Upper lobe of left lung (tissue), 6 donors: ENCODE data around the gene EVI2B. TPM values are rescaled to one million over a fixed set of nuclear protein-coding genes. Genes with fewer than 3 reads are reported as not detected.
"Not testable (repeated sequence)": the region's sequence is repeated elsewhere in the genome, so short reads cannot be mapped to it uniquely, and the experiment has no call there.

Experiments used
- ATAC-seq, 2 donors: fragments of 200-7000 bp; cut with Tn5 transposase; one replicate each; pipeline ENCODE4 v1.9.1; 2022; ENCODE audit warnings: mild to moderate bottlenecking in 2 of 2, moderate library complexity in 2 of 2; ENCODE audit not compliant: low FRiP score in 2 of 2
- DNase-seq, 2 donors: peaks; one replicate each; pipeline ENCODE4 v3.0.0-alpha.2; 2019 to 2020
- H3K27ac ChIP-seq, 4 donors: fragments of 200-600 bp; sonication (generic); one replicate each; pipeline ENCODE4 v1.5.1; 2016 to 2019
- H3K27me3 ChIP-seq, 4 donors: fragments of 200-600 bp; sonication (generic); one replicate each; pipeline ENCODE4 v1.5.1; 2017 to 2019
- H3K36me3 ChIP-seq, 4 donors: fragments of 200-600 bp; sonication (generic); one replicate each; pipeline ENCODE4 v1.5.1; 2016 to 2019
- H3K4me1 ChIP-seq, 4 donors: fragments of 200-600 bp; sonication (generic); one replicate each; pipeline ENCODE4 v1.5.1; 2018 to 2019
- H3K4me3 ChIP-seq, 4 donors: fragments of 200-600 bp; sonication (generic); one replicate each; pipeline ENCODE4 v1.5.1; 2017 to 2019; ENCODE audit warnings: mild to moderate bottlenecking in 2 of 4, moderate library complexity in 1 of 4
- H3K9me3 ChIP-seq, 4 donors: fragments of 200-600 bp; sonication (generic); one replicate each; pipeline ENCODE4 v1.5.1; 2018 to 2019
- EP300 ChIP-seq, 4 donors: sonication (generic); formaldehyde crosslinking; IDR thresholded peaks; one replicate each; pipeline ENCODE4 v1.5.1; 2017; ENCODE audit warnings: antibody characterized with exemption in 4 of 4, control low read depth in 2 of 4
- POLR2A ChIP-seq, 4 donors: fragments of 450-650 bp; IDR thresholded peaks; one replicate each; pipeline ENCODE4 v1.5.1; 2016 to 2017; ENCODE audit warnings: antibody characterized with exemption in 4 of 4, mild to moderate bottlenecking in 2 of 4
- POLR2AphosphoS5 ChIP-seq, 2 donors: sonication (generic); formaldehyde crosslinking; IDR thresholded peaks; one replicate each; pipeline ENCODE4 v1.5.1; 2017; ENCODE audit warnings: antibody characterized with exemption in 2 of 2
- WGBS, 2 donors: methylation state at CpG; one replicate each; pipeline ENCODE4 v1.1.5; 2017 to 2018; 5-methylcytosine and 5-hydroxymethylcytosine counted together
- total RNA-seq, 6 donors: library from RNA; depleted of rRNA in 4 of 6; stranded (reverse); fragments of >200 nt in 4 of 6; gene quantifications; one replicate each; pipeline versions ENCODE4 v1.1.0 to v1.2.1, GENCODE V29; 2016 to 2021
- TF ChIP-seq, protein P1 (sequence below), 6 experiments: fragments of 450-650 bp in 4 of 6; fragments of 200-600 bp in 2 of 6; sonication (generic) in 2 of 6; IDR thresholded peaks; one replicate each; pipeline ENCODE4 v1.5.1; 2016 to 2019; ENCODE audit warnings: antibody characterized with exemption in 6 of 6
- donor health status: DM: no; HTN: no; CAD: no; lungs with moderate emphysema.
- donor health status: DM: no; HTN: yes; CAD: no; lungs with severe emphysema.

EVI2B gene
- total RNA-seq, 6 donors from 2014 or later: 23.1 to 90.0 (median 50.6) TPM

DNA sequence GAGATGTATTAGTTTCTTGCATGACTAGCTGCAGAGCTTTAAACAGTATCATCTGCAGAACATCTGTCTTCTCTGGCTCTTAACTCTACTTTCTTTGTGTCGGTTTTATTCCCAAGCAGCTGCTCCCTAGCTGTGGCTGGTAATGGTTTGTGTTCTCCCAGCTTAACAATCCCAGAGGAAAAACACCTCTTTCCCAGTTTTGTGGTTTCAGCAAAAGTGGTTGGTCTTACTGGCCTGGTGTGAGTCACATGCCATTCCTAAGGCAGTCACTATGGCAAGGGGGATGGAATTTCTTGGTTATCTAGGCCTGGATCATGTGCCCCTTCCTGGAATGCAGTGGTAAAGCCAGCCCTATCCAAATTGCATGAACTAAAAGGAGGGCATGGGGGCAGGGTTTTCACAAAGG lies 44.3 kb downstream of the EVI2B start:
- Histone ChIP-seq H3K36me3 (peaks cover 0 to 18% (median 5%) of the 10 kb centered on the region in 4 donors), H3K9me3 (no peaks in the 10 kb centered on the region), H3K27me3 (no peaks in the 10 kb centered on the region), H3K4me3 (no peak overlapping the region), H3K4me1 (peaks cover 11 to 23% (median 17%) of the 10 kb centered on the region in 4 donors), H3K27ac (peak overlapping the region in 1 of 4 donors; percentile 5)
- WGBS, 2 donors: 68 to 100% methylated on average over 1 of the region's 1 CpG
- ATAC-seq (peak; percentile 54 to 79), DNase-seq (no peak)
- TF ChIP-seq POLR2A (IDR thresholded peaks at IDR 0.05): no peak
- TF ChIP-seq EP300 (IDR thresholded peaks at IDR 0.05): no peak
- TF ChIP-seq, protein P1, sequence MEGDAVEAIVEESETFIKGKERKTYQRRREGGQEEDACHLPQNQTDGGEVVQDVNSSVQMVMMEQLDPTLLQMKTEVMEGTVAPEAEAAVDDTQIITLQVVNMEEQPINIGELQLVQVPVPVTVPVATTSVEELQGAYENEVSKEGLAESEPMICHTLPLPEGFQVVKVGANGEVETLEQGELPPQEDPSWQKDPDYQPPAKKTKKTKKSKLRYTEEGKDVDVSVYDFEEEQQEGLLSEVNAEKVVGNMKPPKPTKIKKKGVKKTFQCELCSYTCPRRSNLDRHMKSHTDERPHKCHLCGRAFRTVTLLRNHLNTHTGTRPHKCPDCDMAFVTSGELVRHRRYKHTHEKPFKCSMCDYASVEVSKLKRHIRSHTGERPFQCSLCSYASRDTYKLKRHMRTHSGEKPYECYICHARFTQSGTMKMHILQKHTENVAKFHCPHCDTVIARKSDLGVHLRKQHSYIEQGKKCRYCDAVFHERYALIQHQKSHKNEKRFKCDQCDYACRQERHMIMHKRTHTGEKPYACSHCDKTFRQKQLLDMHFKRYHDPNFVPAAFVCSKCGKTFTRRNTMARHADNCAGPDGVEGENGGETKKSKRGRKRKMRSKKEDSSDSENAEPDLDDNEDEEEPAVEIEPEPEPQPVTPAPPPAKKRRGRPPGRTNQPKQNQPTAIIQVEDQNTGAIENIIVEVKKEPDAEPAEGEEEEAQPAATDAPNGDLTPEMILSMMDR (IDR thresholded peaks at IDR 0.05): no peak
- TF ChIP-seq POLR2AphosphoS5 (IDR thresholded peaks at IDR 0.05): no peak

DNA sequence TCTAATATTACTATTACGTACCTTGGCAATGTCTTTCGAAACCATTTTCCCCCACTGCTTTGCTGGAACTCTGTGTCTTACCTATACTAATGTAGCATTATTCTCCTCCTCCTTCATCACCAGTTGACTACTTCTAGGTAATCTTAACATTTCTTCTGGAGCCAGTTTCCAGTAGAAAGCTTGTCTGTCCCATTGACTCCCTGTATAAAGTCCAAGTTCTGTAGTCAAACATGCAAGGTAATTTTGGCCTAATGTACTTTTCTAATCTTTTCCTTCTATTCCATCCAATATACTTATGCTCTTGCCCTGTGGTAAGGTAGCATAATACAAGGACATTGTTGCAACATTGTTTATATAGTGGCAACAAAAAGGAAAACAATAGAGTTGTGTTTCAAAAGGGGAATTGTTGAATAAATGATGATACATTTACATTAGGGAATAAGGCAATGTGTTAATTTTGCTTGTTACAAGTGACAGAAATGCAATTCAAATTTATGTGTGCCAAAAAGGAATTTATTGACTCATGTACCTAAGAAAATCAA lies 44.7 kb downstream of the EVI2B start:
- Histone ChIP-seq H3K4me1 (peaks cover 10 to 20% (median 13%) of the 10 kb centered on the region in 4 donors), H3K27ac (peak overlapping the region in 1 of 4 donors; percentile 5), H3K27me3 (no peaks in the 10 kb centered on the region), H3K36me3 (peaks cover 0 to 18% (median 5%) of the 10 kb centered on the region in 4 donors), H3K4me3 (no peak overlapping the region), H3K9me3 (no peaks in the 10 kb centered on the region)
- WGBS, 2 donors: 94 to 100% methylated on average over 2 of the region's 2 CpGs
- DNase-seq: no peak
- ATAC-seq: no peak
- TF ChIP-seq EP300 (IDR thresholded peaks at IDR 0.05): no peak
- TF ChIP-seq, protein P1 (IDR thresholded peaks at IDR 0.05): no peak
- no peak for TF ChIP-seq POLR2AphosphoS5 (IDR thresholded peaks at IDR 0.05)
- TF ChIP-seq POLR2A (IDR thresholded peaks at IDR 0.05): no peak

DNA sequence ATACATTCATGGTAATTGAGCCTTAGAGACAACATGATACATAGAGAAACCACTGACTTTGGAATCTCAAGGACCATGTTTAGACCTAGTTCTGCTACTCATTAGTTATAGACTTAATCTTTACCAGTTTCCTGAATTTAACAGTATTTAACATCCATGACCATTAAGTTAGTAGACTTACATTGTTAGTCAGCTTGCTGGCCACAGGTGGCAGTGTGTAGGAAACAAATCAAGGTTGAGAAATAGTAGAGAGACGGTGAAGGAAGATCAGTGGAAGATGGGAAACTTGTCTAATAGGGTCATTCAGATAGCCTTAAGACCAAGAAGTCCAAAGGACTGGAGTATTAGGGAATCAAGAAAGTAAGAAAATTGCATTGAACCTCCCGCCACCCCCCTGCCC lies 47.8 kb downstream of the EVI2B start:
- H3K4me1 ChIP-seq: peaks cover 2 to 14% (median 6%) of the 10 kb centered on the region in 4 donors
- no peaks in the 10 kb centered on the region for H3K9me3 ChIP-seq
- no peak overlapping the region for H3K27ac ChIP-seq
- TF ChIP-seq, protein P1 (IDR thresholded peaks at IDR 0.05): peak in 1 of 6 experiments; percentile 9
- TF ChIP-seq EP300 (IDR thresholded peaks at IDR 0.05): no peak
- ATAC-seq (no peak), DNase-seq (no peak)
- H3K36me3 ChIP-seq: peaks cover 0 to 37% (median 10%) of the 10 kb centered on the region in 4 donors
- H3K4me3 ChIP-seq: no peak overlapping the region
- H3K27me3 ChIP-seq: no peaks in the 10 kb centered on the region
- WGBS, 2 donors: 87 to 93% methylated on average over 2 of the region's 2 CpGs

DNA sequence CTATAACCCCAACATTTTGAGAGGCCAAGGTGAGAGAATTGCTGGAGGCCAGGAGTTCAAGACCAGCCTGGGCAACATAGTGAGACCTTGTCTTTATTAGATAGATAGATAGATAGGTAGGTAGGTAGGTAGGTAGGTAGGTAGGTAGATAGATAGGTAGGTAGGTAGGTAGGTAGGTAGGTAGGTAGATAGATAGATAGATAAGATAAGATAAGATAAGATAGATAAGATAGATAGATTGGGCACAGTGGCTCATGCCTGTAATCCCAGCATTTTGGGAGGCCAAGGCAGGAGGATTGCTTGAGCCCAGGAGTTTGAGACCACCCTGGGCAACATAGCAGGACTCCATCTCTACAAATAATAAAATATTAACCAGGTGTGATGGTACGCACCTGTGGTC lies 50.9 kb downstream of the EVI2B start:
- WGBS, 2 donors: 96 to 100% methylated on average over 1 of the region's 1 CpG
- not testable (repeated sequence) for H3K9me3 ChIP-seq, ATAC-seq, H3K4me1 ChIP-seq, H3K4me3 ChIP-seq, H3K27me3 ChIP-seq, H3K27ac ChIP-seq, DNase-seq
- H3K36me3 ChIP-seq: peaks cover 0 to 58% (median 10%) of the 10 kb centered on the region in 4 donors

DNA sequence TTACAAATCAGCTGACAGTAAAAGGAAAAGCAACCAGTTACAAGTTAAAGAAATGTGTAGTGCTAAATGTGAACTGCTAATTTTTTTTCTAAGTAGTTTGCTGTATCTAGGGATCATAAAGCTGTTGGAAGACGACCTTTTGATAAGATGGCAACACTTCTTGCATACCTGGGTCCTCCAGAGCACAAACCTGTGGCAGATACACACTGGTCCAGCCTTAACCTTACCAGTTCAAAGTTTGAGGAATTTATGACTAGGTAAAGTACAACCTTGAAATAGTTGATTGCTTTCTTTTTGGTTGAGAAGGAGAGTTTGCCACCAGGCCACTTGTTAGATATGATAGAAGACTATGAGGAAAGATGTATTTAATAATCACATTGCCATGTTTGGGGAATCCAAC lies 52.3 kb downstream of the EVI2B start:
- DNase-seq: no peak
- Histone ChIP-seq H3K9me3 (no peaks in the 10 kb centered on the region), H3K36me3 (peaks cover 0 to 57% (median 10%) of the 10 kb centered on the region in 4 donors), H3K27me3 (no peaks in the 10 kb centered on the region), H3K4me1 (peaks cover 0 to 4% (median 0%) of the 10 kb centered on the region in 4 donors), H3K27ac (no peak overlapping the region), H3K4me3 (no peak overlapping the region)
- no peak for ATAC-seq
- TF ChIP-seq EP300 (IDR thresholded peaks at IDR 0.05): no peak
- TF ChIP-seq, protein P1 (IDR thresholded peaks at IDR 0.05): no peak
- TF ChIP-seq POLR2AphosphoS5 (IDR thresholded peaks at IDR 0.05): no peak
- TF ChIP-seq POLR2A (IDR thresholded peaks at IDR 0.05): no peak
- 70 to 71% methylated on average over 1 of the region's 1 CpG for WGBS, 2 donors
